PFSK-1 (cell line): ENCODE results near the gene CBR1.

Experiments used
- FOXP2 ChIP-seq: optimal IDR thresholded peaks from 2 replicates; pipeline ENCODE3; 2011; ENCODE audit warnings: borderline replicate concordance, control low read depth, inconsistent platforms; ENCODE audit not compliant: insufficient read depth; ENCODE audit errors: extremely low read length, extremely low read depth
- POLR2AphosphoS5 ChIP-seq: IDR thresholded peaks from 2 replicates; pipeline ENCODE4 v1.6.1; 2012; ENCODE audit warnings: low read depth, mild to moderate bottlenecking, control low read depth, low read length, moderate library complexity
- SIN3A ChIP-seq: IDR thresholded peaks from 2 replicates; pipeline ENCODE4 v1.6.1; 2012; ENCODE audit warnings: mild to moderate bottlenecking, low read length, moderate library complexity, borderline replicate concordance; ENCODE audit not compliant: insufficient read depth
- TAF1 ChIP-seq: IDR thresholded peaks from 2 replicates; pipeline ENCODE4 v1.6.1; 2012; ENCODE audit warnings: low read length, control low read depth, borderline replicate concordance; ENCODE audit not compliant: insufficient read depth
- TF ChIP-seq, protein P1 (sequence below), 2 experiments: IDR thresholded peaks; 2 replicates each; pipeline versions ENCODE4 v1.6.1 to v1.8.0; 2011 to 2012; ENCODE audit warnings: low read depth in 2 of 2, low read length in 2 of 2, control low read depth in 1 of 2, inconsistent platforms in 1 of 2, mild to moderate bottlenecking in 1 of 2, moderate library complexity in 1 of 2; ENCODE audit not compliant: insufficient read depth in 1 of 2

GRCh38 chr21:36089946-36090345 lies 20.1 kb downstream of the CBR1 start:
- no peak for TF ChIP-seq POLR2AphosphoS5
- no peak for TF ChIP-seq TAF1
- TF ChIP-seq, protein P1, sequence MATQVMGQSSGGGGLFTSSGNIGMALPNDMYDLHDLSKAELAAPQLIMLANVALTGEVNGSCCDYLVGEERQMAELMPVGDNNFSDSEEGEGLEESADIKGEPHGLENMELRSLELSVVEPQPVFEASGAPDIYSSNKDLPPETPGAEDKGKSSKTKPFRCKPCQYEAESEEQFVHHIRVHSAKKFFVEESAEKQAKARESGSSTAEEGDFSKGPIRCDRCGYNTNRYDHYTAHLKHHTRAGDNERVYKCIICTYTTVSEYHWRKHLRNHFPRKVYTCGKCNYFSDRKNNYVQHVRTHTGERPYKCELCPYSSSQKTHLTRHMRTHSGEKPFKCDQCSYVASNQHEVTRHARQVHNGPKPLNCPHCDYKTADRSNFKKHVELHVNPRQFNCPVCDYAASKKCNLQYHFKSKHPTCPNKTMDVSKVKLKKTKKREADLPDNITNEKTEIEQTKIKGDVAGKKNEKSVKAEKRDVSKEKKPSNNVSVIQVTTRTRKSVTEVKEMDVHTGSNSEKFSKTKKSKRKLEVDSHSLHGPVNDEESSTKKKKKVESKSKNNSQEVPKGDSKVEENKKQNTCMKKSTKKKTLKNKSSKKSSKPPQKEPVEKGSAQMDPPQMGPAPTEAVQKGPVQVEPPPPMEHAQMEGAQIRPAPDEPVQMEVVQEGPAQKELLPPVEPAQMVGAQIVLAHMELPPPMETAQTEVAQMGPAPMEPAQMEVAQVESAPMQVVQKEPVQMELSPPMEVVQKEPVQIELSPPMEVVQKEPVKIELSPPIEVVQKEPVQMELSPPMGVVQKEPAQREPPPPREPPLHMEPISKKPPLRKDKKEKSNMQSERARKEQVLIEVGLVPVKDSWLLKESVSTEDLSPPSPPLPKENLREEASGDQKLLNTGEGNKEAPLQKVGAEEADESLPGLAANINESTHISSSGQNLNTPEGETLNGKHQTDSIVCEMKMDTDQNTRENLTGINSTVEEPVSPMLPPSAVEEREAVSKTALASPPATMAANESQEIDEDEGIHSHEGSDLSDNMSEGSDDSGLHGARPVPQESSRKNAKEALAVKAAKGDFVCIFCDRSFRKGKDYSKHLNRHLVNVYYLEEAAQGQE (IDR thresholded peaks at IDR 0.05; ENCODE audit: insufficient read depth in 1 of 2, low read depth in 2 of 2, low read length in 2 of 2), result no peak
- TF ChIP-seq SIN3A, result no peak
- TF ChIP-seq FOXP2, result no peak
